ENCODE measurements around the gene SNAI3.

Gene SNAI3

DNA sequence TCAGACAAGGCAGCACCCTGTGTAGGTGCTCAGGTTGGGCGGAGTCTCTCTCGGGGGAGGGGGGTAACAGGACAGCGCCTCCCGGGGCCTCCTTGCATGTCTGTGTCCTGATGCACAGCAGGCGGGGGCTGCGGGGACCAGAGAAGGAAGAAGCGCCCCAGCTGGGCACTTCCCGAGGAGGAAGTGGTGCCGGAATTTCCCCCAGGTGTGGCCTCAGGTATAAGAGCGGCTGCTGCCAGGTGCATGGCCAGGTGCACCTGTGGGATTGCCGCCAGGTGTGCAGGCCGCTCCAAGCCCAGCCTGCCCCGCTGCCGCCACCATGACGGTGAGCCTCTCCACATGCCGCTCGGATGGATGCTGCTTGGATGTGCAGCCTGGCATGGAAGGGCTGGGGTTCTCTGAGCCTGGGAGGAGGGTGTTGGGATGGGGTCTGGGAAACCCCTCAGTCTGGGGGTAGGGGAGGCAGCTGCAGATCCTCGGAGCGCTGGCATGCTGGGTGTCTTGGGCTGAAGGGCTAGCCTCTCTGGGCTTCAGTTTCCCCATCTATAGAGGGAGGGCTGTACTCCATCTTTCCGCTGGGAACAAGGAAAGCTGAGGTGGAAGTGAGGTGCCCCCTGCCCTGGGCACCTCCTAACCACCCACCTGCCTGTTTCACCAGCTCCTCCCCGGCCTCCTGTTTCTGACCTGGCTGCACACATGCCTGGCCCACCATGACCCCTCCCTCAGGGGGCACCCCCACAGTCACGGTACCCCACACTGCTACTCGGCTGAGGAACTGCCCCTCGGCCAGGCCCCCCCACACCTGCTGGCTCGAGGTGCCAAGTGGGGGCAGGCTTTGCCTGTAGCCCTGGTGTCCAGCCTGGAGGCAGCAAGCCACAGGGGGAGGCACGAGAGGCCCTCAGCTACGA is 47.7 kb downstream of the SNAI3 start, which contains the start of gene IL17C:
IL17C (plus strand) TSS at position 250 of the 908 bp plus-strand sequence; CDS start at position 320, 70 bp downstream.
- in situ Hi-C loops (cut with MboI; ENCODE audit: low sequenced_read_pairs), result no loop called here

DNA sequence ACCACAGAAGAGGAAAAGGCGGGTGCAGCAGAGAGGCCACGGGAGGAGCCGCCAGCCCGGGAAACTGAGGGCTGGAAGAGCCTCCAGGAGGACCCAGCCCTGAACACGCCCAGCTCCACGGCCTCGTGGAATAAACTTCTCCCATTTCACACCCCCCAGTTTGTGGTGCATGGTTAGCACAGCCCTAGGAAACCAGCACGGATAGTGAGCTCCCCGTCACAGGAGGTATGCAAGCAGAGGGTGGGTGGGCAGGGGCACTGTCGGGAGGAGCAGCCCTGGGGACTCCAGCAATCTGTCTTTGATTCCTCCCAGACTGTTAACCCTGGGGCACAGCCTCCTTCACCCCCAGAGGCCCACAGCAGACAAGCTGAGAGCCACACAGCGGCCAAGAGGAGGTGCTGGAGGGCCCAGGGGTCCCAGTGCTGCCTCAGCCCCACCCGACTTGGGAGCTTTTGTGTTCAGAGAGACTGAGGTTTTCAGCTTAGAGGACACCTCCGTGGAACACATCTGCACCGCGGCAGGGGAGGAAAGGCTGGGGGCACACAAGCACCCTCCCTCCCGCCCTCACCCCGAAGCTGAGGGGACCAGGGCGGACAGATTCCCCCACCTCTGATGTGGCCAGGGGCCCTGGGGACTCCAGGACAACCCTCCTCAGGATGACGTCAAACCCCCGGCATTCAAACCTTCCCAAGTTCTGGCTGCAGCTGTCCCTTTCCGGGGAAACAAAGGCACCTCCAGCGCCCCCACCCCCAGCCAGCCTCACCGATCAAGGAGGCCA is 49.6 kb downstream of the SNAI3 start:
- in situ Hi-C loops (cut with MboI; ENCODE audit: low sequenced_read_pairs), result no loop called here

DNA sequence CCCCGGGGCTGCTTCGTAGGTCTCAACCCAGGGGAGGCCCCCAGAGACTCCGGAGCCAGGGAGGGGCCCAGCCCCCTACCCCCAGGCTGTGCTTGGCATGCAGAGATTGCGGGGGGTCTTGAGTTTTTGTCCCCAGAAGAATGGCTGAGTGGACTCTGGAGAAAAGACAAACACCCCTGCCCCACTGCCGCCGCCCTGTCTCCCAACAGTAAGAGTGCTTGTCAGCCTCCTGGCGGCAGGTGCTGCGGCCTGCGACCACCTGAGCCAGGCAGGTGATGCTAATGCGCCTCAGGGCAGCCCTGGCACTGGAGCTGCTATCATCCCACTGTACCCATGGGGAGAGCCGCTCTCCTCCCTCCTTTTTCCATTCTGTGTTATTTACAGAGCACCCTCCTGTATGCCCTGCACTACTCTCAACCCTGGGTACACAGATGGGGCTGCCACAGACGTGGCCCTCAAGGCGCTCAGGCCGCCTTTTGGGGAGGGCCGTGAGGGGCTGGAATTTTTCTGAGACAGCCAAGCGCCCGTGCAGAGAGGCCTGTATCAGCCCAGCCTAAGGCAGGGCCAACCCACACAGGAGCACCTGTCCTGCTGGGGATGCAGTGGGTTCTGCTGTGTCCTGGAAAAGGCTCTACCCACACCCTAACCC is 50.5 kb downstream of the SNAI3 start:
- in situ Hi-C loops (cut with MboI; ENCODE audit: low sequenced_read_pairs), result no loop called here

DNA sequence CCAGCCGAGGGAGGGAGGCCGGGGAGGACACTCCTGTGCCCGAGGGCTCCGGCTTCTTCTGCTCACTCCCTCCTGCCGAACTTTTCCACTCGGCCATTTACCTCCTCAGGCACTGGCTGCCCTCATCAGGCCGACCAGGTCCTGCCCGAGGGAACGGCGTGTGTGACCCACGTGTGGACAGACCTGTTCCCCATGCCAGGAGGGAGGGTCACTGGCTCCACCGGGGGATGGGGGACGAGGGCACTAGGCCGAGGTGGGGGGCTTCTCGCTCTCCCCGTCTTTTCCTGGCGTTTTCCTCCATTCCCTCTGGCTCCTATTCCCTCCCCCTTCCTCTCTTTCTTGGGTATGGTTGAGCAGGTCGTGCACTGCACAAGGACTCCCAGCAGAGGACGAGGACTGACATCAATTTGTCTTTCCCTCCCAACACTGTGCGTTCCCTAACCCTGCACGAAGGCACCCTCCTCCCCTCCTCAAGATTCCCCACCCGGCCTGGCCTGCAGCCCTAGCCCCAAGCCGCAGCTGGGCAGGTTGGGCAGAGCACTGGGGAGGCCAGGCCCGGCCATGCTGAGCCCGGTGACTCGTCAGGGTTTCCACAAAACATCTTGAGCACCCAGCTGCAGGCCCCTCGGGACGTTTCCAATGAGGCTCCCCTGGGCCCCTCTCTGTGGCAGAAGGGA is 51.2 kb downstream of the SNAI3 start:
- in situ Hi-C loops (cut with MboI; ENCODE audit: low sequenced_read_pairs), result no loop called here

DNA sequence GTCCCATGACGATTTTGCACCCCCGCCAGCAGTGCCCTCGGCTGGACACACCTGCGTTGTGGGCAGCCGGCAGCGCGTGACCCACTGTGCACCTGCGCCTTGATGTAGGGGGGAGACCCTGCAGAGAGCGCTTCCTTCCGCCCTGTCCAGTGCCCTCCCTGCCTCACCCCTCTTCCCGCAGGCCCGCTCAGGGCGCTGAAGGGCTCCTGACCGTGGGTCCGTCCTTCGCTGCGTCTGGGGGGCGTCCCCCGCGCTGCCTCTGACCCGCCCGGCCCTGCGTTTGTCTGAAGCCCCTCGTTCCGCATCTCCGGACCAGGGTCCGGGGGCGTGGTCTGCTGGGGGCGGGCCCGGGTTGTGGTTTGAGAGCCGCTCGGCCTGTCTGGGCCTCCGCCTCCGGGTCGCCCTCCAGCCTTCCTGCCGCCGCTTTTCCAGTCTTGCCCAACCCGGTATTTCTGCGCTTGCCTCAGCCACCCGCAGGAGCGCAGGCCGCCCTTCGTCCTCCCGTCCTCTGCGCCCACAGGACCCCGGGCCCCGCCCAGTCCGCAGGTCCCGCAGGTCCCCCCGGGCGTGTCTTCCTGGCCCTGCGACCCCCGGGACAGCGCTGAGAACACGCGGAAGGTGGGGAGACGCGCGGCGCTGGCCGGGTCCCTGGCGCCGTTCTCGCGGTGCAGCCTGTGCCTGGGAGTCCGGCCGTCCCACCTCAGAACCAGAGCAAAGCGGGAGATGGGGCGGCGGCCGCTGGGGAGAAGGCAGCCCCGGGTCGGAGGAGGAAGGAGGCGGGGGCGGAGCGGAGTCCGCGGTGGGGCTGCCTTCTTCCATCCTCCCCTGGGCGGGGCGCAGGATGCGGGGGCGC is 51.9 kb downstream of the SNAI3 start:
- in situ Hi-C loops (cut with MboI; ENCODE audit: low sequenced_read_pairs), result no loop called here

DNA sequence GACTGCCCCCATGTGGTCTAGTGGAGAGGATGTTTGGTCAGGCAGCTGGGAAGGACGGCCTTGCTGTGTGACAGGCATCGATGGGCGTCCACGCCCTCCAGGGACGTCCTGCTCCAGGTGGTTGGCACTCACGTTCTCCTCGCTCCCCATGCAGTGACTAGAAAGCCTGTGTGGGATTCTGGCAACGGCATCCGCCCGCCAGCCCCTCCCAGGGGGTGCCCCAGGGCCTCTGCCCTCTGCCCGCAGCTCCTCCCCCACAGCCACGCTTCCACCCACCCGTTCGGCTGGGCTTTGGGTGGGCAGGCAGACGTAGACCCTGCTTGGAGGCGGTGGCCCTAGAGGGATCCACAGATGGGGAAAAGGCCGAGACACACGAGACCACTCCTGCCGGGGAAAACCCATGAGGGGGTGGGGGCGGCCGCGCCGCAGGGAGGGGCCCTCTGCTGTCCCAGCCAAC is 52.6 kb downstream of the SNAI3 start:
- in situ Hi-C loops (cut with MboI; ENCODE audit: low sequenced_read_pairs), result no loop called here

DNA sequence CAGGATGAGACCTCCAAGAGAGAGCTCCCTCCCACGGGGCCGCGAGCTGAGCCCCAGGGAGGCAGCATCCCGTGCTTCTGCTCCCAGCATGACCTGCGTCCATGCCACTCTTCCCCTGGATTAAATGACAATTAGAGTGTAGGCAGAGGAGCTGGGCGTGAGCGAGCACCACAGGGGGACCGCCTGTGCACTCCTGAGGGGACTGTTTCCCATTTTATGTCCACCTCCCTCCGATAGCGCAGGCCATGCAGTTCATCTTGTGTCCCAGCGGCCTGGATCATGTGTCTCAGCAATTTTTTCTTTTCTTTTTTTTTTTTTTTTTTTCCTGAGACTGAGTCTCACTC is 53.7 kb downstream of the SNAI3 start:
- in situ Hi-C loops (cut with MboI; ENCODE audit: low sequenced_read_pairs), result no loop called here

DNA sequence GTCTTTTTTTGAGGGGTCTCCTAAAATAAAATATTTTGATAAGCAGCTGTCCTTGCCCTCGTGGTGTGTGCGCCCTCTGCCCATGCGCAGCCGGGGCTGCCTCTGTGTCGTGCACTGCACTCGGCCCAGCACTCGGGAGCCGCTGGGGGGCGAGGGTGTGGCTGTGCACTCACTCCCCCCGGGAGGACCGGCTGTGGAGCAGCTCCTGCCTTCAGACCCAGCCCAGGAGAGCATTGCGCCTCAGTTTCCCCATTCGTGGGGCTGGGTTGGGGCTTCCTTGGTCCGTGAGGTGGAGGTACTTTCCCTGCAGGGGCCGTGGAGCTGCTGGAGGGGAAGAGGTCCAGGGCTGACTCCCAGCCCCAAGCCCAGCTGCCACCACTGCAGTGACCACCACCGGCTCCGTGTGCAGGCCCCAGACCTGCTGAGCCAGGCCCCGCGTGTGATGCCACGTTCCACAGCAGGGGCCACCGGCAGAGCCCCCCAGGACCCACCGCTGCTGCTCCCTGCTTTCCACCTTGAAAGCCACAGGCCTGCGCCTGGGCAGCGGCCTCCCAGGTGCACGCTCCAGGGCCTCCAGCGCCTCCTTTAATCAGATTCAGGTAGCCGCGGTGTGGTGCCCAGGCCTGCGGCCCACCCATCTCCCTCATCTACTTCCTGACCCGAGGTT is 54.3 kb downstream of the SNAI3 start:
- in situ Hi-C loops (cut with MboI; ENCODE audit: low sequenced_read_pairs), result no loop called here

DNA sequence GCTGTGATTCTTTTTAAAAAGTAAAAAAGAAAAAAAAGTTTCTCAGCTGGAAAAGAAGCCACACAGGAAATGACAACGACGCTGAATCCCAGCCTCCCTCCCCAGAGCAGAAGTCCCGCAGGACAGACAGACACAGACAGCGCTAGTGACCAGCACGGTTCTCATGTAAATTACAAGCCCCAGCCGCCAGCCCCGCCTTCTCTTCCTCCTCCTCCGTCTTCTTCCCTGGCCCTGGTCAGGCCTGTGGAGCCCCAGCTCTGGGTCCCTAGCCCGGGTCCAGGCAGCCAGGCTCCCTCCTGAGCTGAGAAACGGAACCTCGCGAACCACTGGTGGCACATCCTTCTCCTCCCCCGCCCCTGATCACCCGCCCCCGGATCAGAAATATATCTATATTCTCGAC is 54.9 kb downstream of the SNAI3 start:
- in situ Hi-C loops (cut with MboI; ENCODE audit: low sequenced_read_pairs), result no loop called here

DNA sequence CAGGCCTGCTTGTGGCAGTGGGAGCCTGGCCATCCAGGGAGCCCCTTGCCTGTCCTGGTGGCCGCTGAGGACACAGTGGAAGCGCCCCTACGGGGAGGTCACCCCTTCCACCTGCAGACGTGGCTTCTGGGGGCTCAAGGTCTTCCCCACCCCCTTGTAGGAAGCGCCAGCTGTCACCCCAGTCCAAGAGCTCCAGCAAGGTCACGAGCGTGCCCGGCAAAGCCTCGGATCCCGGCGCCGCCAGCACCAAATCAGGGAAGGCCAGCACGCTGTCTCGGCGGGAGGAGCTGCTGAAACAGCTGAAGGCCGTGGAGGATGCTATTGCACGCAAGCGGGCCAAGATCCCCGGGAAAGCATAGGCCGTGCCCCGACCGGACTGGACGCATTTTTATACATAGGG is 55.4 kb downstream of the SNAI3 start:
- in situ Hi-C loops (cut with MboI; ENCODE audit: low sequenced_read_pairs), result no loop called here

DNA sequence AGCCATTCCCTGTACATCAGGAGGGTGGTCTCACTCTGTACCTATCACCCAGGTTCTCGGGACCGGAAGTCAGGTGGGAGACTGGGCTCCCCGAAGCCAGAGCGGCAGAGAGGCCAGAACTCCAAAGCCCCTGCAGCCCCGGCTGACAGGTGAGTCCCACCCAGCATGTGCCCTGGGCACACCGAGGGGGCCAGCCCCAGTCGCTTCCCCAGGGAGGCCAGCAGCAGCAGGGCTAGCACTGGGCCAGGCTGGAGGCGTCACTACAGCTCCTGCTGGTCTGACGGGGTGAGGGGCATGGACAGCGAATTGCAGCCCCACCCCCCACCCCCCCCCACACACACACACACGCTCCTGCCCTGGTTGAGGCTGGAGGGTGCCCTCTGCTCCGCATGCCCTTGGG is 55.9 kb downstream of the SNAI3 start:
- in situ Hi-C loops (cut with MboI; ENCODE audit: low sequenced_read_pairs), result no loop called here

DNA sequence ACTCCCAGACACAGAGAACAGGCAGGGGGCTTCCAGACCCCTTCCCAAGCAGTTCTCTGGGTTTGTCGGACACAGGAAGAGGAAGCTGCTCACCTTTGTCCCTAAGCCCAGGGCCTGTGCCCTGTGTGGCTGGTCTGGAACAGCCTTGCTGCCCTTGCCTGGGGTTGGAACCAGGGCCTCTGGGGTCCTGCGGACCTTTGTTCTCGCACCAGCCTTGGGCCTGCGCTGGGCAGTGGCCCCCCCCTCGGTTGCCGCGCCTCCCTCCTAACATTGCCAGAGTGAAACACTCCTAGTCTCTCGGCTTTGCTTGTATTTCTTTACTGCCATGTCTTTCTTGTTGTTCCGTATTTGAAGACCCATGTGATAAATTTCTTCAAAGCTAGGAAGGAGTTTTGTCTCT is 56.5 kb downstream of the SNAI3 start:
- in situ Hi-C loops (cut with MboI; ENCODE audit: low sequenced_read_pairs), result no loop called here

DNA sequence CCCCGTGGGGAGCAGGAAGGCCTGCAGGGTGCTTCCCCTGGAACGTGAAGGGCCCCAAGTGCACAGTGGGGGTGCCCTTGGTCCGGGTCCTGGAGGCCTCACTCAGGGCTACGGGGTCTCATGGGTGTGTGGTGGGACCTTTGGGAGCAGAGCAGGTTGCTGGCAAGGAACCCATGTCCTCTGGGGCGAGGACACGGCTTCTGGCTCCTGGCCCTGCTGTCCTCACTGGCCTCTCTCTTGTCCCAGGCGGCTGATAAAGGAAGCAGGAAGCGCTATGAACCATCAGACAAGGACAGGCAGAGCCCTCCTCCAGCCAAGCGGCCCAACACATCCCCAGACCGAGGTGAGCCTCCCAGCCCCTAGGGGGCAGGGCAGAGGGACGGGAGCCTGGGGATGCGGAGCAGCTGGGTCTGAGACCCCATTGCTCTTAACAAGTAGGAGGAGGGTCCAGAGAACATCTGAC is 57.8 kb downstream of the SNAI3 start:
- in situ Hi-C loops (cut with MboI; ENCODE audit: low sequenced_read_pairs), result no loop called here
